Skeletal muscle tissue (tissue), 4 donors: Measurements from ENCODE around the gene OSTN. TPM values are rescaled to one million over a fixed set of nuclear protein-coding genes. Genes with fewer than 3 reads are reported as not detected.

Source experiments
- H3K27ac ChIP-seq: one replicate; pipeline ENCODE4 v1.7.0; 2013; ENCODE audit warnings: mild to moderate bottlenecking, low read depth, low read length, inconsistent platforms
- H3K27me3 ChIP-seq, 3 donors: one replicate each; pipeline ENCODE4 v1.7.0; 2013; ENCODE audit warnings: low read length in 3 of 3; ENCODE audit not compliant: control insufficient read depth in 3 of 3, insufficient read depth in 3 of 3
- H3K36me3 ChIP-seq, 3 donors: one replicate each; pipeline ENCODE4 v1.7.0; 2013; ENCODE audit warnings: low read length in 3 of 3; ENCODE audit not compliant: control insufficient read depth in 3 of 3, insufficient read depth in 3 of 3
- H3K4me1 ChIP-seq, 3 donors: one replicate each; pipeline ENCODE4 v1.7.0; 2013; ENCODE audit warnings: low read length in 3 of 3, mild to moderate bottlenecking in 3 of 3; ENCODE audit not compliant: control insufficient read depth in 3 of 3, insufficient read depth in 3 of 3
- H3K4me3 ChIP-seq, 3 donors: one replicate each; pipeline ENCODE4 v1.7.0; 2013; ENCODE audit warnings: low read length in 3 of 3
- H3K9ac ChIP-seq, 3 donors: one replicate each; pipeline ENCODE4 v1.7.0; 2013; ENCODE audit warnings: low read length in 3 of 3, mild to moderate bottlenecking in 3 of 3, moderate library complexity in 2 of 3, low read depth in 1 of 3
- H3K9me3 ChIP-seq, 3 donors: one replicate each; pipeline ENCODE4 v1.7.0; 2013; ENCODE audit warnings: low read length in 3 of 3; ENCODE audit not compliant: control insufficient read depth in 3 of 3
- total RNA-seq: library from RNA; depleted of rRNA; stranded (reverse); fragments of >200 nt; gene quantifications from one replicate; pipeline ENCODE4 v1.2.3, GENCODE V29; 2014
- donor health status: Osteomylitis.

The OSTN gene
- total RNA-seq, 1 donor from 2014 or later = 6.8 TPM

DNA sequence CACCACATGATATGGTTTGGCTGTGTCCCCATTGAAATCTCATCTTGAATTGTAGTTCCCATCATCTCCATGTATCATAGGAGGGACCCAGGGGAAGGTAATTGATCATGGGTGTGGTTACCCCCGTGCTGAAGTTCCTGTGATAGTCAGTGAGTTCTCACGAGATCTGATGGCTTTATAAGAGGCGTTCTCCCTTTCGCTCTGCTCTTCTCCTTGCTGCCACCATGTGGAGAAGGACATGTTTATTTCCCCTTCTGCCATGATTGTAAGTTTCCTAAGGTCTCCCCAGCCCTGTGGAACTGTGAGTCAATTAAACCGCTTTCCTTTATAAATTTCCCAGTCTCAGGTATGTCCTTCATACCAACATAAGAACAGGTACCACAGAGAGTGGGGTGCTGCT, 21.9 kb downstream of the OSTN start:
- Histone ChIP-seq H3K4me1 (no peaks in the 10 kb centered on the region), H3K9ac (no peak overlapping the region), H3K27ac (no peak overlapping the region), H3K27me3 (no peaks in the 10 kb centered on the region), H3K36me3 (no peaks in the 10 kb centered on the region), H3K4me3 (no peak overlapping the region), H3K9me3 (no peaks in the 10 kb centered on the region)

DNA sequence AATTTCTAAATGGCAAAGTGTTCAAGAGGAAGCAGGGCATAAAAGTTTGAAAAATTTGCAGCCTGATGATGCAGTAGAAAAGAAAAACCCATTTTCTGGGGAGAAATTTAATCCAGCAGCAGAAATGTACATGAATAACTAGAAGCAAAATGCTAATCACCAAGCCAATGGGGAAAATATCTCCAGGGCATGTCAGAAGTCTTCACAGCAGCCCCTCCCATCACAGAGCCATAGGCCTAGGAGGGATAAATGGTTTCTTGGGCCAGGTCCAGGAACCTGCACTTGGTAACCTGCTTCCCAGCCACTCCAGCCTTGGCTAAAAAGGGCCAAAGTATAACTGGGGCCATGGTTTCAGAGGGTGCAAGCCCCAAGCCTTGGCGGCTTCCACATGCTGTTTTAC, 22.6 kb downstream of the OSTN start:
- Histone ChIP-seq H3K36me3 (no peaks in the 10 kb centered on the region), H3K9me3 (no peaks in the 10 kb centered on the region), H3K4me1 (no peaks in the 10 kb centered on the region), H3K27me3 (no peaks in the 10 kb centered on the region), H3K4me3 (no peak overlapping the region), H3K27ac (no peak overlapping the region), H3K9ac (no peak overlapping the region)

DNA sequence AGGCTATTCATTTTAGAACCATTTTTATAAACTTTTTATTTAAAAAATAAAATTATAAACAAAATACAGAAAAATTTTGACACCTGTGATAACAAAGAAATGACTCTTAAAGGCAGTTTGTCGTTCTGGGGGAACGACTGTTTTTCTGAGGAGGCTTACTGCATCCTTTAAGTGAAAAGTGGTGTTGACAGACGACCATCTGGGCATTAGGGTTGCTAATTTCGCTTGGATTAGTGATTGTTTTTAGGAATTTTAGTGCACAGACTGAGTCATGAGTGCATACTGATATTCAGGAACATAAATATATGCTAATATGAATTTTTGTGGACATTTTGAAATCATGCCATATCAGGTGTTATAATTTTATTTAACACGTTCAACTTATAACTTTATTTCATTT, 28.5 kb downstream of the OSTN start:
- Histone ChIP-seq H3K36me3 (no peaks in the 10 kb centered on the region), H3K4me1 (no peaks in the 10 kb centered on the region), H3K27ac (no peak overlapping the region), H3K9ac (no peak overlapping the region), H3K9me3 (no peaks in the 10 kb centered on the region), H3K4me3 (no peak overlapping the region), H3K27me3 (no peaks in the 10 kb centered on the region)

DNA sequence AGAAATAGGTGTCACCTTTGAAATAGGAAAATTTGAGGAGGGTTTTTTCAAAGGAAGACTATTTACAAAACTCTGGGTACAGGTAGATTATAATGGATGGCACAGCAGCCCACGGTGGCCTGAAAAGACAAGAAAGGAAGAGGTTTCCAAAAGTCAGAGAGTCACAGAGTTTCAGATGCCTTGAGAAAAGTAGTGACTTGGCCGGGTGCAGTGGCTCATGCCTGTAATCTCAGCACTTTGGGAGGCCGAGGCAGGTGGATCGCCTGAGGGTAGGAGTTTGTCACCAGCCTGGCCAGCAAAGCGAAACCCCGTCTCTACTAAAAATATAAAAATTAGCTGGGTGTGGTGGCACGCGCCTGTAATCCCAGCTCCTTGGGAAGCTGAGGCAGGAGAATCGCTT, 35.2 kb downstream of the OSTN start:
- no peaks in the 10 kb centered on the region for H3K4me1 ChIP-seq
- no peaks in the 10 kb centered on the region for H3K9me3 ChIP-seq
- H3K4me3 ChIP-seq = no peak overlapping the region
- no peaks in the 10 kb centered on the region for H3K27me3 ChIP-seq
- no peak overlapping the region for H3K27ac ChIP-seq
- no peaks in the 10 kb centered on the region for H3K36me3 ChIP-seq
- no peak overlapping the region for H3K9ac ChIP-seq

DNA sequence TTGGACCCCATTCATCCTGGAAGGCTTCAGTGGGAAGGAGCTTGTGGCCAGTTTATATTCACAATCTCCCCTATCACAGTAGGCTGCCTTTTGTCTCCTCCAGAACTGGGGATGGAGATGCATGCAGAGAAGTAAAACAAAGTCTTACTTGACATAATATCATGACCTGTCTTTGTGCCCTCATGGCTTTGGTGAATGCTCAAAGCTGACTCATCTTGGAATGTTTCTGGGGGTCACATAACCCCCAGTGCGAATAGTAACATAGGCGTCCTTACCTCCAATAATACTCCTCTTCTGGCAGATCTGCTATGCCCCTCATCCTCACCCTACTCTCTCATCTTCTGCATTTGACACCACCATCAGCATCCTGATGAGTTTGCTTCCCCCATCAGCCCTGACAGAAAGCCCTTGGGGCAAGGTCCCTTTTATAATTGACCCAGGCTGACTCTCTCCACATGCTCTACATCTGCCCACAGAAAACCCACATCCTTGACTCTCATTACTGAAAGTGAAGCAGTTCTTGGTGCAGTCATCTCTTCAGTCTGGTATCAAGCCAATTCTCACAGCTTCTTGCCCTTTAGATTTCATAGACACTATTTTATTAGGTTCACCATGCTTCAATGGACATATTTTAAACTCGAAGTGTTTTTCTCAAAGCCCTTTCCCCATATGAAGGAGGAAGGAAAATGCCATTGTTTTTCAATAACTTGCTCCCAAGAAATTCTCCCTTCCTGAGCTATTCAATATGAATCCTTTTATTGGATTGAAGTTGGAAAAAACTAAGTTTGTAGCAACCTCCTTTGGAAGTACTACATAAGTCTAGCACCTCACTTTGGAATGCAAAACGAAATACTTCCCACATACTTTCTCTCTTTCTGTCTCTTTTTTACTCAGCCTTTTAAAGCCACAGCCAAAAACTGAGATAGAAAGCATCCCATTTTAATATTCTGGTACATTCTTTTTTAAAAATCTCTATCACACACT, 36.6 kb downstream of the OSTN start:
- H3K9me3 ChIP-seq = no peaks in the 10 kb centered on the region
- no peak overlapping the region for H3K4me3 ChIP-seq
- H3K36me3 ChIP-seq = no peaks in the 10 kb centered on the region
- H3K9ac ChIP-seq = no peak overlapping the region
- H3K27me3 ChIP-seq = no peaks in the 10 kb centered on the region
- H3K4me1 ChIP-seq = no peaks in the 10 kb centered on the region
- H3K27ac ChIP-seq = no peak overlapping the region

DNA sequence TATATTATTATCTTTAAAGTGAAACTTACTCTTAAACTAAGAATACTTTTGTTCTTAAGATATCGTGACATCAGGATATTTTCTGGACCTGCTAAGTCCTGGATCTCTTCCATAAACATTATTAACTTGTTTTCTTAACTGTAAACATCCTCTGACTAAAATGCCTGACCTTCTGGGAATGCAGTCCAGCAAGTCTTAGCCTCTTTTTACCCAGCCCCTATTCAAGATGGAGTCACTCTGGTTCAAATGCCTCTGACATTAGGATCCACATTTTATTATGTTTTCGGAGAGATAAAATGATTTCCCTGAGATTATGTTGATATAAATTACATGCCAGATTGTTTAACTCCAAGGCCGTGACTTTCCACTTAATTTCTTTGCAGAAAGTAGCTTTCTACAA, 37.6 kb downstream of the OSTN start:
- no peaks in the 10 kb centered on the region for H3K9me3 ChIP-seq
- no peaks in the 10 kb centered on the region for H3K36me3 ChIP-seq
- no peak overlapping the region for H3K27ac ChIP-seq
- H3K27me3 ChIP-seq = no peaks in the 10 kb centered on the region
- no peaks in the 10 kb centered on the region for H3K4me1 ChIP-seq
- H3K4me3 ChIP-seq = no peak overlapping the region
- no peak overlapping the region for H3K9ac ChIP-seq

DNA sequence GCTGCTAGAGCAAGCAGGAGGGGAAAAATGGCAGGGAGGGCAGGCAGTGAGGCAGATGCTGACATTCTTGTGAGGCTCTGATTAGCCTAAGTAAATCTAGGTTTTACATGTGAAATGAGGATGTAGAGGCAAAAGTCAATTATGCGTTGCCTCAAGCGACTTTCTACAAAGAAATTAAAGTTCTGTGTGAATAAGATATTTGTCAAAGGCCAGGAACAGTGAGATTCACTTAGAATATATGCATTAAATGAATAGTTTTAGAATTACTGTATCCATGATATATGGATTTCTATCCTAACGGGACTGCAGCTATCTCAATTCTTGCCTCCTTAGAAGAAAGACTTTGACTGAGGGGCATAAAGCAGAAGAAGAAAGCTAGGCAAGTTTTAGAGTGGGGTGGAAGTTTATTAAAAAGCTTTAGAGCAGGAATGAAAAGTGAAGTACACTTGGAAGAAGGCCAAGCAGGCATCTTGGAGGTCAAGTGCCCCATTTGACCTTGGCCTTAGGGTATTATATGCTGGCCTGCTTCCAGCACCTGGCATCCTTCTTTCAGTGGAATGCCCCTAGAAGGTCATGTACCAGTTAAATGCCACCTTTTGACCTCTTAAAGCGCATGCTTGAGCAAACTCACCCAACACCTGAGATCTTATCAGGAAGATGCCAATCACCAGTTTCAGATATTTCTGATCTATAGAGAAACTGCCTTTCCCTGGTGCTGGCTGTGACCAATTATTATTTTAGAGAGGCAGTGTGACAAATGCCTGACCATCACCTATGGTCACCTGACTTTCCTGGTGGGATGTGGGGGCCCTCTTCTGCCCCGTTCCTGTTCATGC, 38.2 kb downstream of the OSTN start:
- Histone ChIP-seq H3K9me3 (no peaks in the 10 kb centered on the region), H3K27ac (no peak overlapping the region), H3K27me3 (no peaks in the 10 kb centered on the region), H3K4me3 (no peak overlapping the region), H3K4me1 (no peaks in the 10 kb centered on the region), H3K36me3 (no peaks in the 10 kb centered on the region), H3K9ac (no peak overlapping the region)

DNA sequence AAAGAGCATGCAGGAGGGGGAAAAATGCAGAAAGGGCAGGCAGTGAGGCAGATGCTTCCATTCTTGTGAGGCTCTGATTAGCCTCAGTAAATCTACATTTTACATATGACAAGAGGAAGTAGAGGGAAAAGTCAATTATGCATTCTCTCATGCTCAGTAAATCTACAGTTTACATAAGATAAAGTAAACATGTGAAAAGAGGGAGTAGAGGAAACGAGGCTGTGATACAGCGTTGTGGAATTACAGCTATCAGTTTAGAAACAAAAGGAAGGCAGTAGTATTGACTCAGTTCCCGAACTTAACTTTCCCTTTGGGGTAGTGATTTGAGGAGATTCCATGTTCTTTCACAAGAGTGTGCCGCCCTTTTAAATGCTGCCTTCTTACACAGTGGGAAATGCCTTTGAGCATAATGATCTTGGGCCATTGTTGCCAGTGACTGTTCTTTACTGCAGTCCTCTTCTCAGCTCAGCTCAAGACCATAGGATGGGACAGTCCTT, 39.3 kb downstream of the OSTN start:
- no peaks in the 10 kb centered on the region for H3K4me1 ChIP-seq
- no peak overlapping the region for H3K4me3 ChIP-seq

DNA sequence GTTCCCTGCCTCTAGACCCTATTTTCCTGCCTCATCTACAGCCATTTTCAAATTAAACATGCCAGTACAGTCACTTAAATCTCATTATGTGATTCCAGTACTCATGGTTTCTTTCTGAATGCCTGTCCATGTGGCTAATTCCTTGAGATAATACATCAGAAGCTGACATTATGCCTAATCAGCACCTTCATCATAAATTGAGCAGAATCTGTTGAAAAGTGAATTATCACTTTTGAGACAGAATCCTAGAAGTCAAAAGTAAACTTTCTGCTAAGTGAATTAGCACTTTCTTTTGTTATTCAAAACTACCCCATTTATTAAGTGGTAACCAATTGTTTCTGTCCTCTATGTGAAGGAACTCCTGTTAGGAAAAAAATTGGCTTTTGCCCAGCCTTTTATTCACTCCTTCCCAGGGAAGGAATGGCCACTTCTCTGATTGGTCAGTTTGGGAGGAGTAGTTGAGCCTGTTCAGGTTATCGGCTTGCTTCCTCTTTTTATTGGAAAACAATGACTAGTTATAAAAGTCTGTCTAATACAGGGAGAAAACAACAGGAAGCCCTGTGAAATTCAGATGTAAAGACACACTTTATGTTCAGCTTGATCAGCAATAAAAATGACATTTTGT, 40.5 kb downstream of the OSTN start:
- no peak overlapping the region for H3K27ac ChIP-seq
- no peaks in the 10 kb centered on the region for H3K4me1 ChIP-seq
- H3K9me3 ChIP-seq = no peaks in the 10 kb centered on the region
- no peak overlapping the region for H3K9ac ChIP-seq
- H3K27me3 ChIP-seq = no peaks in the 10 kb centered on the region
- no peak overlapping the region for H3K4me3 ChIP-seq
- no peaks in the 10 kb centered on the region for H3K36me3 ChIP-seq

More for the DNA sequence above, 39.3 kb downstream of the OSTN start:
- no peaks in the 10 kb centered on the region for H3K36me3 ChIP-seq
- no peak overlapping the region for H3K27ac ChIP-seq
- H3K9ac ChIP-seq = no peak overlapping the region
- no peaks in the 10 kb centered on the region for H3K27me3 ChIP-seq
- H3K9me3 ChIP-seq = no peaks in the 10 kb centered on the region
